GM21723 (cell line): ENCODE data around the gene BBIP1.
A peak's percentile ranks its signal among the peaks of the same experiment; 100 is the strongest.

Experiments
- ATAC-seq: cut with Tn5 transposase; IDR thresholded peaks from one replicate; pipeline ENCODE4 v1.9.1; 2021; ENCODE audit warnings: mild to moderate bottlenecking, moderate library complexity; ENCODE audit not compliant: unreplicated experiment

Gene BBIP1

DNA sequence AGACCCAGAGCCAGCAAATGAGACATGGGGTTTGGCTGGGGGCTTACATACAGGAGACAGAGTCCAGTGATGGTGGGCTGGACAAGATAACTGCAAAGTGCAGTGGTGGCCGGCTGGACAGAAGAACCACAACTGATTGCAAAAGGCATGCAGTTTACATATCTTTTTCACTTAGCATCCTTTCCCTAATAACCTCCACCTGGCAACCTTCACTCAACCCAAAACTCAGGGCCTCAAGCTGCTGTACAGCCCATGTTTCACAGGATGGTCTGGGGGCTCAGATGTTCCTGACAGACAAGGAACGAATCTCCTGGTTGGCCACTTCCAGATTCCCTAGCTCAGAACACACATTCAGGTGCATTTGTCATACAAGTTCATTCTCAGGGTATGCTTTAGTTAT is 55.0 kb downstream of the BBIP1 start:
- ATAC-seq, result no peak

DNA sequence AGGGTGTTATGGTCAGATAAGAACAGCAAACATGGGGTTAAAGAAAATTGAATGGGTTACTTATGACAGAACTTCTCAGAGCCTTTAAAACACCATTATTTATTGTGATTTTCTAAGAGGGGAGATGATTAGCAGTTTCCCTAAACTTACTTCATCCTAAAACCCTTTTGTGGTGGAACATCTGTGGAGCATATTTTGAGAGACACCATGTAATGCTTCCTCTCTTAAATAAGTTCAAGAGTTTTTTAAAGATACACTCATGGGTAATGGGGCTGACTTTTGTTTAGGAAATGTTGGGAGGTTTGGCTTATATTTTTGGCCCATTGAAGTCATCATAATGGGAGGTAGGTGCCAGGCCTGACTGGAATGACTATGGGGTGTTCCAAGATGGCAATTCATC is 55.6 kb downstream of the BBIP1 start:
- no peak for ATAC-seq

- no peak for ATAC-seq
Measured at GRCh38 chr10:110862961-110863360, 56.0 kb downstream of the BBIP1 start.

DNA sequence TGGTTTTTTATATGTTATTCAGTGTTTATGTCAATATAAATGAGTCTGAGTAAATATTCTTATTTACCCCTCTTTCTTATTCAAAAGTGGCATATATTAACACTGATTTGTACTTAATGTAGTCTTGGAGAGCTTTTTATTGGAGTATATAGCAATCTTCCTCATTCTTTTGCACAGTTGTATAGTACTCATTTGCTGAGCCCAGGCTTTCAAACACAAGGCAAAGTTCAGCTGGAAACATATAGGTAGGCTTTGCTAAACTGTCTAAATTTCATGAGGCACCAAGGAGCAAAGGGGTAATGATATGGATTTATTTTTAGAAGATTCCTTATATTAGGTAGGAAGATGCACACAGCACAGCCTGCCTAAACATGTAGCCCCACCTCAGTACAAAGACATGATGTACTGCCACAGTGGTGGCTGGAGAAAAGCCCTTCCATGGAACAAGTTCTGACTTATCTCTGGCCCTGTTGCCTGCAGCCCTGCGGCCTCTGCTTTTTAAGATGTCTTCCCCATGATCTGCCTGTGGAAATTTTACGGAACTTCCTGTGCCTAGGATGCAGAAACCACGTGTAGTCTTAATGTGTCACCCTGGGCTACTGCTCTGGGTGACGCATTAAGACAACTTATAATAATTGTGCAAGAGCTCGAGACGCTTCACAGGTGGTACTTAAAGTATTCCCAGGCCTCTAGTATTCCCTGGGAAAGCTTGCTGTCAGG is 56.9 kb downstream of the BBIP1 start:
- ATAC-seq, result no peak

GRCh38 chr10:110861476-110861875 is 57.5 kb downstream of the BBIP1 start:
- no peak for ATAC-seq

DNA sequence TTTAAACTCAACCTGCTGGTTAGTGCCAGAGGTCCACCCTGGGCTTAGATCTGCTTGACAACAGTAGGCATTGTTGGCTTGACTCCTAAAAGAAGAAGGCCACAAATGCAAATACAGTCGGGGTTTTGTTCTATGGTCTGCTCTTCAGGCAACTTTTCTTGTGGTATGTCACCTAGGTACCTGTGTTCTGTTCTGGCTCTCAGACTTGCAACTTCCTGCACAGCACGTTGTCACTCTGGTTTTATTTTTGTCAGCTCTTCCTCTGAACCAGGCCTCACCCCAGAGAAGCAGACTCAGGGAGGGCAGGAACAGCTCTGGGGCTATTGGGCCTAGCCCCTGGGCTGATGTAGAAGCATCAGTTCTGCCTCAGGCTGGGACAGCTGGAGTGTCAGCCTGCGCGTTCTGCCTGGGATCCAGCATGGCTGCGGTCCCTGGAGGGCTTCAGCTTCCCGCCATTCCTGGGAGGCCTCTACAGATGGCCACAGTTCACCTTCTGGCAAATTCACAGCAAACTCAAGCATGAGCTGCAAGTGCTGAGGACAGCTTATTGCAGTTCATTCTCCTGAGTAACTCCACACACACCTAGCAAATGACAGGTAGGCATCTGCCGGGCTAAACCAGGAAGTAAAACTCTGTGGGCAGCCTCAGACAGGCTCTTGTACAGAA is 58.3 kb downstream of the BBIP1 start:
- ATAC-seq, result peak; percentile 55

GRCh38 chr10:110859973-110860376 is 59.0 kb downstream of the BBIP1 start:
- ATAC-seq, result no peak

GRCh38 chr10:110859206-110859972 is 59.6 kb downstream of the BBIP1 start:
- ATAC-seq, result no peak

DNA sequence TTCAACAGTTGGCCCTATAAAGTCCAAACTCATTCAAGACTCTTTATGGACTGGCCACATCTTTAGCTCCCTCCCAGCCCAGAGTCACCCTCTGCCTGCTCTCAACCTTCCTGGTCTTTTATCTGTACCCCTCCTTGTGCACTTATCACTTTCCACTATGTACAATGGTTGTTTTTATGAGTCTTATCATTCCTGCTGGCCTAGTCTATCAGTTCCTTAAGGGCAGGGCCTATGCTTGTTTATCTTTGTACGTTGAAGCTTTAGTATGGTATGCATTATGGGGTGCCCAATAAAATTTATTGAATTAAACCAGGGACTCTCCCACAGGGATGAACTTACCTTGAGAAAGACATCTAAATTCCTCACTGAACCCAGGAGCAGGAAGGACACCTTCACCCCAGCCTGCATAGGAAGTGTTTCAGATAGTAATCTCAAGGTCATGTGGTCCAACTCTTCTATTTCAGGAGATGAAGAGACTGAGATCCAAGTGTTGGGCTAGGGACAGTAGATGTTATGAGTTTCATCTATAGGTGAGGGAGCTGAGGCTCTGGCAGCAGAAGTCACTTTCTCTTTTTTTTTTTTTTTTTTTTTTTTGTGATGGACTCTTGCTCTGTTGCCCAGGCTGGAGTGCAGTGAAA is 60.6 kb downstream of the BBIP1 start:
- no peak for ATAC-seq

DNA sequence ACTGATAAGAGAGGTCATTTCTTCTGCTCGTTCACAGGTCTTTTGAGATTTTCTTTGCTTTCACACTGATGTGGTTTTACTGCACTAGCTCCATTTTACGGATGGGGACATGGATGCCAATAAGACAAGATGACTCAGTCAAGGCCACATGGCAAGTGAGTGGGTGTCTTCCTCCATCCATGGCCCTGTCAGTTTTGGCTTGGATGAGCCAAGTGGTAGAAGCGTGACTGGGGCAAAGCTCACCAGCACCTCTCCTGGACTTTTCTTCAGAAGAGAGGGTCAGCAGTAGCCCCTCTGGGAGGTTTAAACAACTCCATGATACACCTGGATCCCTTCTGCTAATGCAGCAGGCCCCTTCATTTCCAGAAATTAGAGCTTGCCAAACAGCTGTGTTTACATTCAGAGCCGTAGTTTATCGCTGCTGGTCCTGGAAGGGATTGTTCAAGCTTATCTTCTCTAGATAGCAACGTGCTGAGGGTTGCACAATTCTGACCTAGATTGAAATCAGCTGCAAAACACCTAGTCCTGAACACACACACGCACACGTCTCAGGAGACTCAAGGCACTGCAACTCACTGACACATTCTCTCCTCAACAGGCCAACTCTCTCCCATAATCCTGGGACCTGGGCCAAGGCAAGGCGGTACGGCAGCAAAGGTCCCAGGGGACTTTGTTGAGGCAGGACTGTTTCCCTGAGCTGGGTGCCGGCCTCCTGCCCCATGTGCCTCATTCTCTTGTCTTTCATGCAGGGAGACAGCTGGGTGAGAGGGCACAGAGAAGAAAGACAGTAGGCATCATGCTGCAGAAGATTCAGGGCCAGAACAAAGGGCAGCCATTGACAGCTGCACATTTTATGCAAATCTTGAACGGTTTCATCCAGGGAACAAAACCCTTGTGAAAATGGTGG is 61.5 kb downstream of the BBIP1 start:
- no peak for ATAC-seq

- ATAC-seq, result no peak
Measured at GRCh38 chr10:110853921-110854605, 64.9 kb downstream of the BBIP1 start.

- no peak for ATAC-seq
Measured at GRCh38 chr10:110852947-110853346, 66.0 kb downstream of the BBIP1 start.

DNA sequence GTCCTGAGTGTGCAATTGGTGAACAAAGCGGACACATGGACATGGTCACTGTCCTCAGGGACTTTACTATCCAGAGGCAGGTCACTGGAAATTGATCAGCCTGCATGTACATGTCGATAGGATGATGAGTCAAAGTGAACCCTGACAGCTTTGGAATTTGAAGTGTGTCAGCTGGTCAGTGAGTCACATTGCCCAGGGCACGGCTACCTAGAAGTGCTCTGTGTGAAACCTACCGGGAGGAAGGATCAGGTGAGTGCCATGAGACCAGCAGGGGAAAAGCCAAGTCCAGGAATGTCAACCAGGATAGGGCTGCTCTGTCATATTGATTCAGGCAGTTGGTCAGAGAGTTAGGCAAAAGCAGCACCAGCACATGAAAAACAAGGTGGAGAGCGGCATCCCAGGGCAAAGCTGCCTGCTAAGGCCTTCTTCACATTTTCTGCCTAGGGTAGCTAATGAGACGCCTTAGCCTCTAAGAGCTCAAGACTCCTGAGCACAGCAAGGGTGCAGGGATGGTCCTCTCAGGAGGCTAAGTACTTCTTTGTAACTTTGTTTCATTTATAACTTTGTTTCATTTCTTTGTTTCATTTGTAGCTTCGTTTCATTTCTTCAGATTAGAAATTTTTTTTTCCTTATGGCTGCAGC is 66.6 kb downstream of the BBIP1 start:
- ATAC-seq, result no peak

DNA sequence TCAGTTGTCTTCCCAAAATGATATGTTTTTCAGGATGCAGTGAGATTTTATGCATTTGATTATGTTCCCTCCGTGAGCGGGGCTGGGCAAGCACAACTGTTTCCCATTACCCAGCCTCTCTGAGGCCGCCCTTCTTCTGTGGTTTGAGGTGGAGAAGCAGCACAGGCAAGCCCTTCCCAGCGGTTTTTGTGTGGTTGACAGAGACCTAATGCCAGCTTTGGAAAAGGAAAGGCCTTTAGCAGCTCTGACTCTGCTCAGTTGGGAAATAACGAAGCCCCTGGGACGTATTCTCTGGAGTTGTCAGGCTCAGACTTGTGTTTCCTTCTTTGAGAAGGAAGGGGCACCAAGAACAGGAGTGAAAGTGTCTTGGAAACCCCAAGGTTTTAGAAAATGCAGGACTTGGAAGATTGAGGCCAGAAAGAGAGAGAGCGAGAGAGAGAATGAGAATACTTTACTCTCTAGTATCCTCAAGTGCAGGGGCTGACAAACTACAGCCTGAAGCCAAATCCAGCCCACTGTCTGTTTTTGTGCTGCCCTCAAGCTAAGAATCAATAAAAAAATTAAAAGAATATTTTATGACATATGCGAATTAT is 67.9 kb downstream of the BBIP1 start:
- no peak for ATAC-seq

- ATAC-seq, result no peak
Measured at GRCh38 chr10:110850099-110850498, 68.9 kb downstream of the BBIP1 start.
